ENCODE measurements around the gene RNFT2. TPM values are rescaled to one million over a fixed set of nuclear protein-coding genes. Genes with fewer than 3 reads are reported as not detected.
A peak's percentile ranks its signal among the peaks of the same experiment; 100 is the strongest.

Gene RNFT2
- total and polyA plus RNA-seq, 7 experiments from 2014 or later, result 1.2 to 8.3 (median 5.7) TPM

- H3K27ac ChIP-seq (ENCODE audit: low read depth, low read length), result no peak overlapping the region
- intact Hi-C loops (cut with micrococcal nuclease), result no loop called here
- H3K9me3 Mint-ChIP-seq, result no peaks in the 10 kb centered on the region
- H3K4me3 ChIP-seq (ENCODE audit: low read length), result no peak overlapping the region
- no peak overlapping the region for H3K27ac Mint-ChIP-seq
- ChIA-PET CTCF (interaction anchor here (1.0 kb wide), 1 partner anchor 708 kb away, joined by 3 read pairs; no protein-coding TSS in a partner anchor), POLR2A (no interaction called here)
- no peak overlapping the region for H3K4me3 Mint-ChIP-seq
- H3K27me3 ChIP-seq (ENCODE audit: control insufficient read depth in 2 of 2, insufficient read depth in 2 of 2, low read length in 2 of 2), result no peaks in the 10 kb centered on the region
- peaks cover 13 to 32% (median 26%) of the 10 kb centered on the region in 5 donors for H3K27me3 Mint-ChIP-seq
- H3K36me3 Mint-ChIP-seq, result no peaks in the 10 kb centered on the region
- H3K36me3 ChIP-seq (ENCODE audit: control insufficient read depth in 2 of 3, insufficient read depth in 3 of 3, low read length in 3 of 3), result no peaks in the 10 kb centered on the region
- H3K9me3 ChIP-seq (ENCODE audit: control insufficient read depth in 2 of 3, low read length in 3 of 3), result no peaks in the 10 kb centered on the region
- H3K4me1 Mint-ChIP-seq, result peaks cover 6 to 13% (median 8%) of the 10 kb centered on the region in 7 donors
- H3K4me1 ChIP-seq (ENCODE audit: control insufficient read depth in 2 of 2, insufficient read depth in 2 of 2, low read length in 2 of 2), result peaks cover 0 to 3% of the 10 kb centered on the region in 2 donors
- ATAC-seq, result no peak
- DNase-seq, result no peak
These were observed 39.5 kb upstream of the RNFT2 start for GRCh38 chr12:116698554-116699075.

GRCh38 chr12:116700066-116700465 lies 38.0 kb upstream of the RNFT2 start:
- Mint-ChIP-seq H3K4me3 (no peak overlapping the region), H3K4me1 (peaks cover 4 to 9% (median 6%) of the 10 kb centered on the region in 7 donors), H3K9me3 (no peaks in the 10 kb centered on the region), H3K36me3 (no peaks in the 10 kb centered on the region), H3K27ac (no peak overlapping the region), H3K27me3 (peaks cover 4 to 18% (median 15%) of the 10 kb centered on the region in 5 donors)
- intact Hi-C loops (cut with micrococcal nuclease), result loop anchor here (5.0 to 10.0 kb wide), 3 partner anchors 327 to 885 kb away; no protein-coding TSS in a partner anchor
- ATAC-seq, result no peak
- Histone ChIP-seq H3K4me1 (ENCODE audit: control insufficient read depth in 2 of 2, insufficient read depth in 2 of 2, low read length in 2 of 2) (peaks cover 0 to 3% of the 10 kb centered on the region in 2 donors), H3K9me3 (ENCODE audit: control insufficient read depth in 2 of 3, low read length in 3 of 3) (no peaks in the 10 kb centered on the region), H3K36me3 (ENCODE audit: control insufficient read depth in 2 of 3, insufficient read depth in 3 of 3, low read length in 3 of 3) (no peaks in the 10 kb centered on the region), H3K27ac (ENCODE audit: low read depth, low read length) (no peak overlapping the region), H3K27me3 (ENCODE audit: control insufficient read depth in 2 of 2, insufficient read depth in 2 of 2, low read length in 2 of 2) (no peaks in the 10 kb centered on the region), H3K4me3 (ENCODE audit: low read length) (no peak overlapping the region)
- POLR2A ChIA-PET, result no interaction called here
- no peak for DNase-seq
- CTCF ChIA-PET, result no interaction called here

- H3K4me1 Mint-ChIP-seq, result peaks cover 2 to 6% (median 4%) of the 10 kb centered on the region in 7 donors
- no peaks in the 10 kb centered on the region for H3K36me3 ChIP-seq (ENCODE audit: control insufficient read depth in 2 of 3, insufficient read depth in 3 of 3, low read length in 3 of 3)
- CTCF ChIA-PET, result interaction anchor here (1.1 to 1.2 kb wide), 3 partner anchors 9 to 254 kb away, joined by 3 to 6 read pairs (median 4); no protein-coding TSS in a partner anchor
- H3K27me3 Mint-ChIP-seq, result peaks cover 3 to 9% (median 6%) of the 10 kb centered on the region in 5 donors
- ATAC-seq (no peak), DNase-seq (no peak)
- H3K27ac ChIP-seq (ENCODE audit: low read depth, low read length), result no peak overlapping the region
- no peaks in the 10 kb centered on the region for H3K9me3 ChIP-seq (ENCODE audit: control insufficient read depth in 2 of 3, low read length in 3 of 3)
- POLR2A ChIA-PET, result no interaction called here
- no peaks in the 10 kb centered on the region for H3K36me3 Mint-ChIP-seq
- H3K9me3 Mint-ChIP-seq, result no peaks in the 10 kb centered on the region
- no peak overlapping the region for H3K27ac Mint-ChIP-seq
- no peak overlapping the region for H3K4me3 Mint-ChIP-seq
- no peaks in the 10 kb centered on the region for H3K27me3 ChIP-seq (ENCODE audit: control insufficient read depth in 2 of 2, insufficient read depth in 2 of 2, low read length in 2 of 2)
- peaks cover 0 to 3% of the 10 kb centered on the region in 2 donors for H3K4me1 ChIP-seq (ENCODE audit: control insufficient read depth in 2 of 2, insufficient read depth in 2 of 2, low read length in 2 of 2)
- no peak overlapping the region for H3K4me3 ChIP-seq (ENCODE audit: low read length)
- intact Hi-C loops (cut with micrococcal nuclease), result loop anchor here (5.0 to 10.0 kb wide), 3 partner anchors 326 to 883 kb away; no protein-coding TSS in a partner anchor
These were observed 36.7 kb upstream of the RNFT2 start for GRCh38 chr12:116701432-116701831.

GRCh38 chr12:116703214-116703795 lies 34.8 kb upstream of the RNFT2 start:
- DNase-seq (peak; percentile 26 to 69 (median 57)), ATAC-seq (peak; percentile 77)
- ChIA-PET CTCF (interaction anchor here (0.6 to 1.8 kb wide), 13 partner anchors 13 to 562 kb away, joined by 3 to 10 read pairs (median 3); no protein-coding TSS in a partner anchor), POLR2A (no interaction called here)
- peak overlapping the region in 1 of 9 donors; percentile 53 for H3K27ac Mint-ChIP-seq
- no peak overlapping the region for H3K4me3 ChIP-seq (ENCODE audit: low read length)
- no peaks in the 10 kb centered on the region for H3K9me3 Mint-ChIP-seq
- H3K27me3 ChIP-seq (ENCODE audit: control insufficient read depth in 2 of 2, insufficient read depth in 2 of 2, low read length in 2 of 2), result no peaks in the 10 kb centered on the region
- H3K4me3 Mint-ChIP-seq, result no peak overlapping the region
- H3K9me3 ChIP-seq (ENCODE audit: control insufficient read depth in 2 of 3, low read length in 3 of 3), result no peaks in the 10 kb centered on the region
- H3K4me1 ChIP-seq (ENCODE audit: control insufficient read depth in 2 of 2, insufficient read depth in 2 of 2, low read length in 2 of 2), result peaks cover 0 to 3% of the 10 kb centered on the region in 2 donors
- H3K27me3 Mint-ChIP-seq, result peaks cover 3 to 11% (median 5%) of the 10 kb centered on the region in 5 donors
- H3K27ac ChIP-seq (ENCODE audit: low read depth, low read length), result no peak overlapping the region
- H3K4me1 Mint-ChIP-seq, result peaks cover 2 to 6% (median 4%) of the 10 kb centered on the region in 7 donors
- intact Hi-C loops (cut with micrococcal nuclease), result loop anchor here (1.0 to 10.0 kb wide), 9 partner anchors 35 to 881 kb away; partner anchors contain the start of genes RNFT2 (in 1 of the 2) and SPRING1 (in 1 of the 2)
- H3K36me3 Mint-ChIP-seq, result no peaks in the 10 kb centered on the region
- H3K36me3 ChIP-seq (ENCODE audit: control insufficient read depth in 2 of 3, insufficient read depth in 3 of 3, low read length in 3 of 3), result no peaks in the 10 kb centered on the region

DNA sequence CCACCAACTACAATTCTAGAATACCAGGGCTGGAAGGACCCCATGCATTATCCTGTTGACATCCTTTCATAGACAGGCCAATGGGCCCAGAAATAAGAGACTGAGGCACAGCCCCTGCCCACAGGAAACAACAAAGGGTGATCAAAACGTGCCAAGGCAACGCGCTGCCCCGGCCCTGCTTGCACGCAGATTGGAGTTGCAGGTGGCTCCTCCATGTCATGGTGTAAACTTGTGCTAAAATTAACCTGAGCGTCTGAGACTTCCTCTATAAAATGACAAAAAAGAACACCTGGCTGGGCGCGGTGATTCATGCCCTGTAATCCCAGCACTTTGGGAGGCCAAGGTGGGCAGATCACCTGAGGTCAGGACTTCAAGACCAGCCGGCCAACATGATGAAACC lies 30.4 kb upstream of the RNFT2 start:
- H3K36me3 ChIP-seq (ENCODE audit: control insufficient read depth in 2 of 3, insufficient read depth in 3 of 3, low read length in 3 of 3), result no peaks in the 10 kb centered on the region
- DNase-seq (no peak), ATAC-seq (no peak)
- H3K36me3 Mint-ChIP-seq, result peaks cover 0 to 2% (median 0%) of the 10 kb centered on the region in 5 donors
- H3K9me3 ChIP-seq (ENCODE audit: control insufficient read depth in 2 of 3, low read length in 3 of 3), result no peaks in the 10 kb centered on the region
- peaks cover 12 to 14% (median 13%) of the 10 kb centered on the region in 7 donors for H3K4me1 Mint-ChIP-seq
- no peaks in the 10 kb centered on the region for H3K27me3 ChIP-seq (ENCODE audit: control insufficient read depth in 2 of 2, insufficient read depth in 2 of 2, low read length in 2 of 2)
- no peak overlapping the region for H3K4me3 ChIP-seq (ENCODE audit: low read length)
- intact Hi-C loops (cut with micrococcal nuclease), result loop anchor here (2.0 to 10.0 kb wide), 5 partner anchors 431 to 877 kb away; partner anchors contain the start of gene MED13L (in 1 of the 2)
- H3K27me3 Mint-ChIP-seq, result peaks cover 4 to 32% (median 9%) of the 10 kb centered on the region in 5 donors
- CTCF ChIA-PET, result interaction anchor here (2.5 kb wide), 1 partner anchor 710 kb away, joined by 11 read pairs; no protein-coding TSS in a partner anchor
- H3K4me1 ChIP-seq (ENCODE audit: control insufficient read depth in 2 of 2, insufficient read depth in 2 of 2, low read length in 2 of 2), result peaks cover 0 to 12% of the 10 kb centered on the region in 2 donors
- H3K9me3 Mint-ChIP-seq, result peaks cover 0 to 2% (median 0%) of the 10 kb centered on the region in 11 donors
- H3K27ac Mint-ChIP-seq, result no peak overlapping the region
- H3K27ac ChIP-seq (ENCODE audit: low read depth, low read length), result no peak overlapping the region
- peak overlapping the region in 1 of 10 donors; percentile 20 for H3K4me3 Mint-ChIP-seq
- POLR2A ChIA-PET, result no interaction called here

DNA sequence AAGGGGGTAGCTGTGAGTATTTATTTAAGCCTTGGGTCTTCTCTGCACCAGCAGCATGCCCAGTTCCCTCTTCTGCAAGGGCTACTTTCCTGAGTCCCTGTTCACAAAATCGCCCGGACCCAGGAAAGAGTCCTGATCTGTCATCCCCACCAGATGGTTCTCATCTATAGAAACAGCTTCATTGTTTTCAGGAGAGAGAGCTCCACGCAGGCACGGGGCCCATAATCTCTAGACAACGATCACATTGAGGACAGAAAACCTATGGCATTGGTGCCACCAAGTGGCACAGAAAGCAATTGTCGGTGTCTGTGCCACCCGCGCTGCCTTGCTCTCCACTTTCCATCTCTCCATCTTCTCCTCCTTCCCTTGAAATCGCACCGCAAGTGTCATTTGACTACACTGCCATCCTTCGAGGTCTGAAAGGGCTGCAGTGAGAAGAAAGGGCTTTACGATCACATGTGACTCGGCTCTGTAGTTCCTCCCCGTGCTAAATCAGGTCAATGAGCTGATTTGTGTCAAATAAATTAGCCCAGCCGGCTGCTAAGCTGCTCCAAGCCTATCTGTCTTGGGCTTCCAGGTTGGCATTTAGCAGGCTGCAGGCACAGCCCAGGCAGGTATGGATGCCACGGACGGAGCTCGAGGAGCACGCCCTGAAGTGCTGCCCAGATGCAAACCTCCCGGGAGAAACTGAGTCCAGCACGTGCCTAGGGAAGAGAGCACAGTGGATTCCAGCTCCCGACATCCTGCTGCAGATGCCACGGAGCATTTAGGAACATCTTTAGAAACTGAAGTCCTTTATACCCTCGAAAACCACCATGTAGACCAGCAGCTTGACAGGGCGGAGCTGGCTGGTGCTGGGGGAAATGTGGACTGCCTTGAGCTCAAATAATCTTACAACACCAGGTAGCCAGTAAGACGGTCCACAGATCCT lies 29.0 kb upstream of the RNFT2 start:
- ATAC-seq (peak; percentile 88), DNase-seq (peak; percentile 23 to 63 (median 50))
- no peaks in the 10 kb centered on the region for H3K9me3 ChIP-seq (ENCODE audit: control insufficient read depth in 2 of 3, low read length in 3 of 3)
- Mint-ChIP-seq H3K4me1 (peaks cover 7 to 11% (median 9%) of the 10 kb centered on the region in 7 donors), H3K4me3 (peak overlapping the region in 9 of 10 donors; percentile 30 to 81 (median 63)), H3K27ac (peak overlapping the region in 3 of 9 donors; percentile 35 to 68 (median 57)), H3K36me3 (peaks cover 0 to 2% (median 0%) of the 10 kb centered on the region in 5 donors), H3K9me3 (peaks cover 0 to 2% (median 0%) of the 10 kb centered on the region in 11 donors), H3K27me3 (peaks cover 0 to 30% (median 6%) of the 10 kb centered on the region in 5 donors)
- no peaks in the 10 kb centered on the region for H3K36me3 ChIP-seq (ENCODE audit: control insufficient read depth in 2 of 3, insufficient read depth in 3 of 3, low read length in 3 of 3)
- intact Hi-C loops (cut with micrococcal nuclease), result loop anchor here (1.0 to 10.0 kb wide), 8 partner anchors 432 to 876 kb away; partner anchors contain the start of gene MED13L (in 1 of the 2)
- CTCF ChIA-PET, result interaction anchor here (0.5 to 2.7 kb wide), 25 partner anchors 9 to 792 kb away, joined by 3 to 11 read pairs (median 3); no protein-coding TSS in a partner anchor
- H3K27me3 ChIP-seq (ENCODE audit: control insufficient read depth in 2 of 2, insufficient read depth in 2 of 2, low read length in 2 of 2), result no peaks in the 10 kb centered on the region
- no peak overlapping the region for H3K27ac ChIP-seq (ENCODE audit: low read depth, low read length)
- no peak overlapping the region for H3K4me3 ChIP-seq (ENCODE audit: low read length)
- peaks cover 0 to 9% of the 10 kb centered on the region in 2 donors for H3K4me1 ChIP-seq (ENCODE audit: control insufficient read depth in 2 of 2, insufficient read depth in 2 of 2, low read length in 2 of 2)
- POLR2A ChIA-PET, result interaction anchor here (0.6 kb wide), 1 partner anchor 230 kb away, joined by 3 read pairs; no protein-coding TSS in a partner anchor

Measured in naive thymus-derived CD4-positive, alpha-beta T cell (primary cell).